Tracheal epithelial cell (primary cell): Measurements from ENCODE around the gene PLCZ1. TPM values are rescaled to one million over a fixed set of nuclear protein-coding genes. Genes with fewer than 3 reads are reported as not detected.

Source experiments
- total RNA-seq: library from RNA; depleted of rRNA; stranded (reverse); fragments of >200 nt; gene quantifications from 2 replicates; pipeline ENCODE4 v1.2.1, GENCODE V29; 2014

The PLCZ1 gene
- total RNA-seq: not detected in 2 replicates

GRCh38 chr12:18737819-18738218, at the start of gene PLCZ1, which contains the start of gene CAPZA3:
TSS of gene PLCZ1 (minus strand) at chr12:18738012. CDS start at chr12:18737371, 641 bp downstream.
TSS of gene CAPZA3 (plus strand) at chr12:18738119. CDS start at chr12:18738269, 150 bp downstream.

Other genes with a start within 250 kb of the PLCZ1 start
- gene CAPZA3, start 107 bp upstream of the PLCZ1 start, total RNA-seq: 0.24 TPM in 1 of 2 replicates, not detected in the other